Body of pancreas (tissue), 4 donors: ENCODE results near the gene GRN.

Experiments
- POLR2A ChIP-seq, 3 donors: fragments of 450-650 bp; IDR thresholded peaks; one replicate each; pipeline ENCODE4 v1.6.1; 2016; ENCODE audit warnings: antibody characterized with exemption in 3 of 3, mild to moderate bottlenecking in 2 of 3
- TF ChIP-seq, protein P1 (sequence below), 7 experiments: fragments of 450-650 bp in 4 of 7; fragments of 200-600 bp in 3 of 7; sonication (generic) in 3 of 7; IDR thresholded peaks; one replicate each; pipeline ENCODE4 v1.5.1; 2016 to 2019; ENCODE audit warnings: antibody characterized with exemption in 7 of 7

DNA sequence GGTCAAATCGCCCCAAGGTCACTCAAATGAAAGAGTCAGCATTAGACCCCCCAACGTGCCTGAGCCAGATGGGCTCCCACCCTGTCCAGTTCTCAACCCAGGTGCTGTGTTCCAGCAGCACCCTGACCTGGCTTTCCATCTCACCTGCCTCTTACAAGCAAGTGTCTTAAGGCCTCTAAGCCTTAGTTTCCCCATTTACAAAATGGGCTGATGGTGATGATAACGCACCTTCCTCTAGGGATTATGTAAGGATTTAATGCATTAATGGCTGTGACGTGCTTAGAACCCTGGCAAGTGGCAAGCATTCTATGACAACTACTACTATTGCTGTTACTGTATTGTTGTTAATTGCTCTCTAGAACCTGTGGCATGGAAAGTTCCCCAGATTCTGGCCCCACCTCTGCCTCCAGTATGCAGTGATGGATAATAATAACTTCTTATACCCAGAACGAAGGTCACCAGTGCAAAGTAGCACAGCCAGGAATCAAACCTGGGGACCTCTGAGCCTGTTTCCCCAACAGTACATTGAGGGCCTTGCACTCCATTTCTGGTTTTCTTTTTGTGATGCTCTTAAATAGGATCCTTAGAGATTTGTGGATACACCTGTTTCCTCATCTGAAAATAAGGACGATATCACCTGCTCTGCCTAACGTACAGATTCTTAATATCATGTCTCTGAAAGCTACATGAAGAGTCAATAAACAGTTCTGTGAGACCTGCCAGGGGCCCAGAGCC lies 17.2 kb upstream of the GRN start:
- TF ChIP-seq, protein P1, sequence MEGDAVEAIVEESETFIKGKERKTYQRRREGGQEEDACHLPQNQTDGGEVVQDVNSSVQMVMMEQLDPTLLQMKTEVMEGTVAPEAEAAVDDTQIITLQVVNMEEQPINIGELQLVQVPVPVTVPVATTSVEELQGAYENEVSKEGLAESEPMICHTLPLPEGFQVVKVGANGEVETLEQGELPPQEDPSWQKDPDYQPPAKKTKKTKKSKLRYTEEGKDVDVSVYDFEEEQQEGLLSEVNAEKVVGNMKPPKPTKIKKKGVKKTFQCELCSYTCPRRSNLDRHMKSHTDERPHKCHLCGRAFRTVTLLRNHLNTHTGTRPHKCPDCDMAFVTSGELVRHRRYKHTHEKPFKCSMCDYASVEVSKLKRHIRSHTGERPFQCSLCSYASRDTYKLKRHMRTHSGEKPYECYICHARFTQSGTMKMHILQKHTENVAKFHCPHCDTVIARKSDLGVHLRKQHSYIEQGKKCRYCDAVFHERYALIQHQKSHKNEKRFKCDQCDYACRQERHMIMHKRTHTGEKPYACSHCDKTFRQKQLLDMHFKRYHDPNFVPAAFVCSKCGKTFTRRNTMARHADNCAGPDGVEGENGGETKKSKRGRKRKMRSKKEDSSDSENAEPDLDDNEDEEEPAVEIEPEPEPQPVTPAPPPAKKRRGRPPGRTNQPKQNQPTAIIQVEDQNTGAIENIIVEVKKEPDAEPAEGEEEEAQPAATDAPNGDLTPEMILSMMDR (IDR thresholded peaks at IDR 0.05): no peak
- TF ChIP-seq POLR2A (IDR thresholded peaks at IDR 0.05): no peak
